T-helper 1 cell treated with Interleukin-12 subunit alpha and Interleukin-12 subunit beta and Interleukin-4 antibody, amounts not matched to agents 30 μg/mL and 1 μg/mL, for 36 hours (primary cell): ENCODE data around the gene AGTRAP.

Experiments
- H3K27ac Mint-ChIP-seq: one replicate; pipeline ENCODE4 v1.8.0; 2021; ENCODE audit warnings: mild to moderate bottlenecking, mixed read lengths
- H3K27me3 Mint-ChIP-seq: one replicate; pipeline ENCODE4 v1.8.0; 2021; ENCODE audit warnings: low read depth, mixed read lengths
- H3K36me3 Mint-ChIP-seq: one replicate; pipeline ENCODE4 v1.8.0; 2021; ENCODE audit warnings: low read depth, mixed read lengths
- H3K4me1 Mint-ChIP-seq: one replicate; pipeline ENCODE4 v1.8.0; 2021; ENCODE audit warnings: low read depth, mixed read lengths
- H3K4me3 Mint-ChIP-seq: one replicate; pipeline ENCODE4 v1.8.0; 2021; ENCODE audit warnings: mild to moderate bottlenecking, moderate library complexity, mixed read lengths
- H3K9me3 Mint-ChIP-seq: one replicate; pipeline ENCODE4 v1.8.0; 2021; ENCODE audit warnings: mixed read lengths

AGTRAP gene

GRCh38 chr1:11797525-11798216, 61.7 kb downstream of the AGTRAP start:
- no peaks in the 10 kb centered on the region for H3K9me3 Mint-ChIP-seq

DNA sequence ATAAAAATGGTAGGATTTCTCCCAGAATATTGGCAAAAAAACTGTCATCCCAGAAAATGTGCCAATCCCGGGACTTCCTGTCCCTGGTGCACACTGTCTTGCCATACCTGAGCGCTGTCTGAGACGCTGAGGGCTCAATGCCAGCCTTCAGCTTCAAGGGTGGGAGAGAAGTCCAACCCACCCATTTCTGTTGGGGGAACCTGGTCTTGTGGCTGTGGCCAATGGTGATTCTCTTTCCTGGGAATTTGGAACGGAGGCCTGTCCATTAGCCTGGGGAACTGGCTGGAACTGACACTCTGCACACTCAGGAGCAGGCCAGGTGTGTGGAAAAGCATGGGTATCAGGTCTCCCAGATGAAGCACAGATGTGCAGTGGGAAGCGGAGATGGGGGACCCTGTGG, 63.2 kb downstream of the AGTRAP start:
- H3K27me3 Mint-ChIP-seq, result no peaks in the 10 kb centered on the region
- H3K36me3 Mint-ChIP-seq, result peaks cover 28% of the 10 kb centered on the region
- peaks cover 24% of the 10 kb centered on the region for H3K4me1 Mint-ChIP-seq
- H3K9me3 Mint-ChIP-seq, result no peaks in the 10 kb centered on the region
- no peak overlapping the region for H3K27ac Mint-ChIP-seq
- no peak overlapping the region for H3K4me3 Mint-ChIP-seq

More at GRCh38 chr1:11797525-11798216, 61.7 kb downstream of the AGTRAP start:
- no peaks in the 10 kb centered on the region for H3K27me3 Mint-ChIP-seq
- no peak overlapping the region for H3K27ac Mint-ChIP-seq
- H3K36me3 Mint-ChIP-seq, result peaks cover 26% of the 10 kb centered on the region
- no peak overlapping the region for H3K4me3 Mint-ChIP-seq
- H3K4me1 Mint-ChIP-seq, result peaks cover 14% of the 10 kb centered on the region

DNA sequence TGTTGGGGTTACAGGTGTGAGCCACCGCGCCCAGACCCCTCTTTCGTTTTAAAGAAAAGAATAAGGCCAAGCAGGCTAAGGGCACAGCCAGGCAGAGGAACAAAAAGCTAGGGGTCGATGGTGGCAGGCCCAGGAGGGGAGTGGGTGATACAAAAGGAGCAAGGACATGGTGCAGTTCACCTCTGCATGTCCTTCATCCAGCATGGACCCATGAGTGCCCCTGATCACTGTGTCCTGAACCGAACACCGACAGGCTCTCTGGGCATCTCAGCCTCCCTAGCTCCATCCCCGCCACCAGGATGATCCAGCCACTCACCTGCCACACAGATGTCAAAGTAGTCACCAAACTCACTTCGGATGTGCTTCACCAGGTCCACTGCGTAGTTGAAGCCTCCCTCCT, 64.0 kb downstream of the AGTRAP start:
- Mint-ChIP-seq H3K9me3 (no peaks in the 10 kb centered on the region), H3K36me3 (peaks cover 24% of the 10 kb centered on the region), H3K4me1 (peaks cover 31% of the 10 kb centered on the region)

DNA sequence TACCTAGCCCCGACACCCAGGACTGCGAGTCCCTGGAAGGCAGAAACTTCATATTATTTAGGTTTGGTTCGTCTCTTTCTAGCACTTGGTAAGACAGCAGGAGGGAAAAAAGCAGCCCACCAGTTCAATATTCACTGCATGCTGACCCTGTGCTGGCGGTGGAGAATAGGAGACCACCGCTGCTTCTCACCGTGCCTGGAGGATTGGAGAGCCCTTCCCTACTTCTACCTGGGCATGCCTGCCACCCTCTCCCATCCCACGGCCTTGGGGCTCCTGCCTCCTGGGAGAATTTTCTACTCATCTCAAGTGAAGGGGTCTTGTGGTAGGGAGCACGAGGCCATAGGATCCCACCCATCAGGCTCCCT, 64.4 kb downstream of the AGTRAP start:
- Mint-ChIP-seq H3K9me3 (no peaks in the 10 kb centered on the region), H3K4me1 (peaks cover 33% of the 10 kb centered on the region), H3K36me3 (peaks cover 21% of the 10 kb centered on the region), H3K27ac (no peak overlapping the region), H3K27me3 (no peaks in the 10 kb centered on the region), H3K4me3 (no peak overlapping the region)

More for the DNA sequence above, 64.0 kb downstream of the AGTRAP start:
- no peak overlapping the region for H3K27ac Mint-ChIP-seq
- H3K27me3 Mint-ChIP-seq, result no peaks in the 10 kb centered on the region
- no peak overlapping the region for H3K4me3 Mint-ChIP-seq
